Heart left ventricle (tissue), 16 donors: Measurements from ENCODE around the gene ACSL3. TPM values are rescaled to one million over a fixed set of nuclear protein-coding genes. Genes with fewer than 3 reads are reported as not detected.
A peak's percentile ranks its signal among the peaks of the same experiment; 100 is the strongest.

Experiments used
- ATAC-seq, 4 donors: fragments of 200-7000 bp; cut with Tn5 transposase; one replicate each; pipeline ENCODE4 v1.9.1; 2020 to 2022; ENCODE audit warnings: moderate library complexity in 4 of 4, mild to moderate bottlenecking in 3 of 4, moderate number of reproducible peaks in 1 of 4
- DNase-seq, 5 donors: peaks; one replicate each; pipeline ENCODE4 v3.0.0-alpha.2; 2020
- H3K27ac ChIP-seq, 12 donors: fragments of 200-600 bp; sonication (generic) in 4 of 12; one replicate each; pipeline versions ENCODE4 v1.5.0 to v1.8.0; 2016 to 2022; ENCODE audit warnings: mild to moderate bottlenecking in 2 of 12
- H3K27me3 ChIP-seq, 9 donors: fragments of 200-600 bp; sonication (generic) in 2 of 9; one replicate each; pipeline versions ENCODE4 v1.5.1 to v1.8.0; 2016 to 2022; ENCODE audit warnings: mild to moderate bottlenecking in 3 of 9
- H3K36me3 ChIP-seq, 9 donors: fragments of 200-600 bp; sonication (generic) in 2 of 9; one replicate each; pipeline versions ENCODE4 v1.5.0 to v1.8.0; 2018 to 2022; ENCODE audit warnings: mild to moderate bottlenecking in 2 of 9
- H3K4me1 ChIP-seq, 12 donors: fragments of 200-600 bp; sonication (generic) in 4 of 12; one replicate each; pipeline versions ENCODE4 v1.5.0 to v1.8.0; 2016 to 2022; ENCODE audit warnings: mild to moderate bottlenecking in 3 of 12
- H3K4me3 ChIP-seq, 12 donors: fragments of 200-600 bp; sonication (generic) in 4 of 12; one replicate each; pipeline versions ENCODE4 v1.5.0 to v1.8.0; 2017 to 2022; ENCODE audit warnings: mild to moderate bottlenecking in 9 of 12, moderate library complexity in 4 of 12
- H3K9me3 ChIP-seq, 12 donors: fragments of 200-600 bp; sonication (generic) in 4 of 12; one replicate each; pipeline versions ENCODE4 v1.5.0 to v1.8.0; 2016 to 2022; ENCODE audit warnings: mild to moderate bottlenecking in 1 of 12
- CTCF ChIP-seq, 12 donors: fragments of 200-600 bp; sonication (generic) in 4 of 12; IDR thresholded peaks; one replicate each; pipeline versions ENCODE4 v1.5.0 to v1.8.0; 2018 to 2022; ENCODE audit warnings: antibody characterized with exemption in 12 of 12, mild to moderate bottlenecking in 5 of 12
- POLR2A ChIP-seq, 2 donors: fragments of 450-650 bp; IDR thresholded peaks; one replicate each; pipeline ENCODE4 v1.6.1; 2017; ENCODE audit warnings: antibody characterized with exemption in 2 of 2, mild to moderate bottlenecking in 2 of 2, moderate library complexity in 2 of 2
- WGBS, 4 donors: extraction: QIAGEN DNeasy Blood & Tissue Kit in 2 of 4; methylation state at CpG; one replicate each; pipeline versions ENCODE4 v1.1.5 to v1.1.7; 2013 to 2018; 5-methylcytosine and 5-hydroxymethylcytosine counted together
- intact Hi-C, 10 donors: fragments of 100-400 bp; cut with DNase I; formaldehyde crosslinking; loops; one replicate each; pipeline versions ENCODE4 v1.11.1 to v1.14.2; 2022
- polyA plus RNA-seq, 2 donors: library from polyadenylated mRNA; stranded (reverse); fragments of 200-250 nt; gene quantifications; one replicate each; pipeline ENCODE4 v1.2.3, GENCODE V29; 2013
- total RNA-seq, 9 donors: library from RNA; depleted of rRNA in 2 of 9; stranded (reverse); fragments of >200 nt in 2 of 9; fragmentation: NEBNext Ultra II Directional in 3 of 9; extraction: Animal tissue kit (Norgen Biotek cat#: 25700) in 3 of 9; gene quantifications; one replicate each; pipeline versions ENCODE4 v1.1.0 to v1.2.4, GENCODE V29; 2016 to 2023
- donor health status: ischemic (EF 13 %, LVEDD 7.1; RV severe dilation, severe dysfunction).
- donor health status: healthy with polysubstance abuse.
- donor health status: DM: no; HTN: yes; CAD: no.
- donor health status: DM: no; HTN: no; CAD: no.
- donor health status: ischemic (EF 25% LVEDD 6.9; RV normal size, moderate dysfunction).
- donor health status: ischemic (EF 25% LVEDD 5.7; RV mildly dilated, moderate dysfunction).
- donor health status: healthy.
- donor health status: DM: yes; HTN: yes; CAD: no.
- donor health status: ischemic (EF 35%, LVEDD 5.7; RV mildly dilated, moderate dysfunction).
- donor health status: nonischemic (EF 11% LVEDD 7.7; RV severe dilation, severe dysfunction).
- donor health status: DM: yes; HTN: yes; CAD: no.
- donor health status: PGD.
- donor health status: ischemic (EF 29% LVEDD 5.4; RV normal size, mild dysfunction).
- donor health status: nonischemic (EF 23%, LVEDD 6.1; RV moderate dilation, normal function).

ACSL3 gene
- total and polyA plus RNA-seq, 11 donors: 12.0 to 56.8 (median 51.9) TPM

GRCh38 chr2:222897898-222898297 lies 37.1 kb downstream of the ACSL3 start:
- H3K4me3 ChIP-seq: no peak overlapping the region
- no peak for TF ChIP-seq CTCF (IDR thresholded peaks at IDR 0.05)
- TF ChIP-seq POLR2A (IDR thresholded peaks at IDR 0.05): no peak
- no peaks in the 10 kb centered on the region for H3K27me3 ChIP-seq
- ATAC-seq (no peak), DNase-seq (no peak)
- peak overlapping the region in 1 of 12 donors; percentile 58 for H3K27ac ChIP-seq
- 86 to 96% (median 93%) methylated on average over 2 of the region's 3 CpGs for WGBS, 4 donors
- H3K9me3 ChIP-seq: no peaks in the 10 kb centered on the region
- peaks cover 0 to 8% (median 0%) of the 10 kb centered on the region in 9 donors for H3K36me3 ChIP-seq
- H3K4me1 ChIP-seq: peaks cover 0 to 49% (median 17%) of the 10 kb centered on the region in 12 donors
- intact Hi-C loops: no loop called here

GRCh38 chr2:222899413-222900181 lies 38.8 kb downstream of the ACSL3 start:
- H3K4me3 ChIP-seq: no peak overlapping the region
- H3K27me3 ChIP-seq: no peaks in the 10 kb centered on the region
- TF ChIP-seq CTCF (IDR thresholded peaks at IDR 0.05) (no peak), POLR2A (IDR thresholded peaks at IDR 0.05) (no peak)
- DNase-seq (no peak), ATAC-seq (no peak)
- WGBS, 4 donors: 76 to 87% (median 81%) methylated on average over 17 of the region's 17 CpGs
- peaks cover 0 to 8% (median 0%) of the 10 kb centered on the region in 9 donors for H3K36me3 ChIP-seq
- intact Hi-C loops: loop anchor here (2.0 to 10.0 kb wide), 6 partner anchors 33 to 207 kb away; partner anchors contain the start of gene ACSL3 (in 4 of the 10)
- no peaks in the 10 kb centered on the region for H3K9me3 ChIP-seq
- H3K27ac ChIP-seq: no peak overlapping the region
- peaks cover 0 to 57% (median 15%) of the 10 kb centered on the region in 12 donors for H3K4me1 ChIP-seq

- DNase-seq: no peak
- H3K4me1 ChIP-seq: peaks cover 0 to 58% (median 14%) of the 10 kb centered on the region in 12 donors
- no peak overlapping the region for H3K4me3 ChIP-seq
- no peak for TF ChIP-seq CTCF (IDR thresholded peaks at IDR 0.05)
- TF ChIP-seq POLR2A (IDR thresholded peaks at IDR 0.05): no peak
- WGBS, 4 donors: 58 to 65% (median 63%) methylated on average over 2 of the region's 2 CpGs
- H3K27ac ChIP-seq: peak overlapping the region in 1 of 12 donors; percentile 28
- ATAC-seq: no peak
- no peaks in the 10 kb centered on the region for H3K27me3 ChIP-seq
- intact Hi-C loops: loop anchor here (2.0 to 10.0 kb wide), 6 partner anchors 34 to 208 kb away; partner anchors contain the start of gene ACSL3 (in 4 of the 10)
- peaks cover 0 to 8% (median 0%) of the 10 kb centered on the region in 9 donors for H3K36me3 ChIP-seq
- H3K9me3 ChIP-seq: no peaks in the 10 kb centered on the region
Observed at GRCh38 chr2:222900354-222900753, 39.5 kb downstream of the ACSL3 start.

GRCh38 chr2:222902660-222903059 lies 41.8 kb downstream of the ACSL3 start:
- 84 to 91% (median 86%) methylated on average over 4 of the region's 4 CpGs for WGBS, 4 donors
- no peaks in the 10 kb centered on the region for H3K27me3 ChIP-seq
- no peak overlapping the region for H3K27ac ChIP-seq
- H3K4me3 ChIP-seq: no peak overlapping the region
- H3K9me3 ChIP-seq: no peaks in the 10 kb centered on the region
- intact Hi-C loops: loop anchor here (1.0 to 10.0 kb wide), 8 partner anchors 40 to 210 kb away; partner anchors contain the start of gene ACSL3 (in 4 of the 10)
- no peak for ATAC-seq
- no peak for DNase-seq
- peaks cover 0 to 8% (median 0%) of the 10 kb centered on the region in 9 donors for H3K36me3 ChIP-seq
- TF ChIP-seq POLR2A (IDR thresholded peaks at IDR 0.05): no peak
- H3K4me1 ChIP-seq: peaks cover 0 to 78% (median 24%) of the 10 kb centered on the region in 12 donors
